ENCODE results near the gene GFOD1. TPM values are rescaled to one million over a fixed set of nuclear protein-coding genes. Genes with fewer than 3 reads are reported as not detected.

GFOD1 gene
- total RNA-seq, 4 donors from 2014 or later, result 4.7 to 26.6 (median 10.1) TPM

GRCh38 chr6:13404228-13404891 lies 83.0 kb downstream of the GFOD1 start:
- Histone ChIP-seq H3K9me3 (no peaks in the 10 kb centered on the region), H3K27ac (no peak overlapping the region), H3K27me3 (no peaks in the 10 kb centered on the region), H3K4me1 (no peaks in the 10 kb centered on the region), H3K4me3 (no peak overlapping the region), H3K36me3 (no peaks in the 10 kb centered on the region)
- TF ChIP-seq CTCF (IDR thresholded peaks at IDR 0.05) (no peak), POLR2A (IDR thresholded peaks at IDR 0.05) (no peak)
- DNase-seq, result no peak
- intact Hi-C loops (cut with DNase I; ENCODE audit: low total_unique reads), result no loop called here

GRCh38 chr6:13402711-13403110 lies 84.7 kb downstream of the GFOD1 start:
- no peaks in the 10 kb centered on the region for H3K27me3 ChIP-seq
- intact Hi-C loops (cut with DNase I; ENCODE audit: low total_unique reads), result no loop called here
- H3K9me3 ChIP-seq, result no peaks in the 10 kb centered on the region
- no peak for TF ChIP-seq POLR2A (IDR thresholded peaks at IDR 0.05)
- TF ChIP-seq CTCF (IDR thresholded peaks at IDR 0.05), result no peak
- H3K36me3 ChIP-seq, result no peaks in the 10 kb centered on the region
- DNase-seq, result no peak
- H3K4me3 ChIP-seq, result no peak overlapping the region
- H3K4me1 ChIP-seq, result no peaks in the 10 kb centered on the region
- H3K27ac ChIP-seq, result no peak overlapping the region

GRCh38 chr6:13400772-13401171 lies 86.6 kb downstream of the GFOD1 start:
- intact Hi-C loops (cut with DNase I; ENCODE audit: low total_unique reads), result no loop called here
- H3K27me3 ChIP-seq, result no peaks in the 10 kb centered on the region
- H3K9me3 ChIP-seq, result no peaks in the 10 kb centered on the region
- no peaks in the 10 kb centered on the region for H3K4me1 ChIP-seq
- no peak overlapping the region for H3K4me3 ChIP-seq
- no peak for DNase-seq
- no peaks in the 10 kb centered on the region for H3K36me3 ChIP-seq
- TF ChIP-seq POLR2A (IDR thresholded peaks at IDR 0.05), result no peak
- no peak for TF ChIP-seq CTCF (IDR thresholded peaks at IDR 0.05)
- no peak overlapping the region for H3K27ac ChIP-seq

- intact Hi-C loops (cut with DNase I; ENCODE audit: low total_unique reads), result no loop called here
- Histone ChIP-seq H3K4me3 (no peak overlapping the region), H3K36me3 (no peaks in the 10 kb centered on the region), H3K9me3 (no peaks in the 10 kb centered on the region), H3K4me1 (no peaks in the 10 kb centered on the region), H3K27me3 (no peaks in the 10 kb centered on the region), H3K27ac (no peak overlapping the region)
- no peak for DNase-seq
- TF ChIP-seq POLR2A (IDR thresholded peaks at IDR 0.05), result no peak
- TF ChIP-seq CTCF (IDR thresholded peaks at IDR 0.05), result no peak
Observed at GRCh38 chr6:13398421-13398994, 88.9 kb downstream of the GFOD1 start.

GRCh38 chr6:13398069-13398381 lies 89.4 kb downstream of the GFOD1 start:
- no peak overlapping the region for H3K27ac ChIP-seq
- no peak for TF ChIP-seq CTCF (IDR thresholded peaks at IDR 0.05)
- no peak for TF ChIP-seq POLR2A (IDR thresholded peaks at IDR 0.05)

More at GRCh38 chr6:13398069-13398381, 89.4 kb downstream of the GFOD1 start:
- no peak overlapping the region for H3K4me3 ChIP-seq
- no peaks in the 10 kb centered on the region for H3K36me3 ChIP-seq
- H3K9me3 ChIP-seq, result no peaks in the 10 kb centered on the region
- no peak for DNase-seq
- intact Hi-C loops (cut with DNase I; ENCODE audit: low total_unique reads), result no loop called here
- no peaks in the 10 kb centered on the region for H3K4me1 ChIP-seq
- H3K27me3 ChIP-seq, result no peaks in the 10 kb centered on the region
